GM18502 (cell line): ENCODE measurements around the gene MMP17.

Source experiments
- ATAC-seq: cut with Tn5 transposase; IDR thresholded peaks from one replicate; pipeline ENCODE4 v1.9.1; 2021; ENCODE audit warnings: mild to moderate bottlenecking; ENCODE audit not compliant: unreplicated experiment, poor library complexity

The MMP17 gene

GRCh38 chr12:131845121-131845520 is 16.9 kb downstream of the MMP17 start:
- no peak for ATAC-seq

GRCh38 chr12:131847456-131847855 is 19.3 kb downstream of the MMP17 start:
- ATAC-seq: no peak

- ATAC-seq: no peak
Observed at GRCh38 chr12:131848753-131849152, 20.6 kb downstream of the MMP17 start.

GRCh38 chr12:131849700-131850553 is 21.7 kb downstream of the MMP17 start:
- ATAC-seq: no peak

- no peak for ATAC-seq
Observed at GRCh38 chr12:131850856-131851559, 22.8 kb downstream of the MMP17 start.

- no peak for ATAC-seq
Observed at GRCh38 chr12:131851741-131852550, 23.8 kb downstream of the MMP17 start.

GRCh38 chr12:131852551-131853299 is 24.5 kb downstream of the MMP17 start:
- no peak for ATAC-seq

- no peak for ATAC-seq
Observed at GRCh38 chr12:131853832-131854797, 25.9 kb downstream of the MMP17 start.

GRCh38 chr12:131854861-131855476 is 26.8 kb downstream of the MMP17 start:
- no peak for ATAC-seq

GRCh38 chr12:131855521-131856142 is 27.4 kb downstream of the MMP17 start:
- ATAC-seq: no peak

- no peak for ATAC-seq
Observed at GRCh38 chr12:131856366-131857097, 28.3 kb downstream of the MMP17 start.

- ATAC-seq: no peak
Observed at GRCh38 chr12:131857908-131858850, 30.0 kb downstream of the MMP17 start.

- no peak for ATAC-seq
Observed at GRCh38 chr12:131860472-131861260, 32.5 kb downstream of the MMP17 start.

- no peak for ATAC-seq
Observed at GRCh38 chr12:131861261-131862083, 33.3 kb downstream of the MMP17 start.

- ATAC-seq: no peak
Observed at GRCh38 chr12:131862084-131862441, 33.9 kb downstream of the MMP17 start.
